GM12892 (cell line): ENCODE data around the gene PAX9.

Source experiments
- POLR2A ChIP-seq: IDR thresholded peaks from 2 replicates; pipeline ENCODE4 v1.6.1; 2011; ENCODE audit warnings: low read depth, low read length, control low read depth
- POLR2AphosphoS5 ChIP-seq: IDR thresholded peaks from 2 replicates; pipeline ENCODE4 v1.6.1; 2011; ENCODE audit warnings: low read depth, low read length, control low read depth
- TAF1 ChIP-seq: IDR thresholded peaks from 2 replicates; pipeline ENCODE4 v1.6.1; 2011; ENCODE audit warnings: low read depth, mild to moderate bottlenecking, control low read depth, low read length, borderline replicate concordance

DNA sequence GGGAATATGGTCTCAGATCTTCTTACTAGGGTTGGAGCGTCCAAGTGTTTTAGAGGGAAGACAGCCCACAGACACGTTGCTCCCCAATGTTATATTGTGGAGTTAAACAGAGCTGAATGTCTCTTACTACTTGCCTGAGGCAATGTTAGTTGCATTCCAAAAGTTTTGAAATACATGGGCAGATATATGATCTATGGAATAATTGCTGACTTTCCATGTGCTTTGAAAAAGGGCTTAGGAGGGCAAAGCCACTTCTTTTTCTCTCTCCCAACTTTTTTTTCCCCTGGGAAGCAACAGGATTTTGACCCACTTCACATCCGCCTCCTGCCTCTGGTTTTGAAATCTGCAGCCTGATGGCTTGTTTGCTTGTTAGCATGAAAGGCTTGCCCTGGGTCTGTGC lies 33.7 kb upstream of the PAX9 start:
- TF ChIP-seq POLR2A (no peak), POLR2AphosphoS5 (no peak), TAF1 (no peak)
